AG04450 (cell line): Measurements from ENCODE around the gene FGF14. TPM values are rescaled to one million over a fixed set of nuclear protein-coding genes. Genes with fewer than 3 reads are reported as not detected.

Experiments used
- CTCF ChIA-PET: fragments of 300-600, 350-600 bp; formaldehyde crosslinking; extraction: SDS; loops from one replicate; lab custom pipeline; 2022; ENCODE audit warnings: antibody characterized with exemption, inconsistent platforms; lab: Charles Lee
- POLR2A ChIA-PET: fragments of 350-600 bp; formaldehyde crosslinking; extraction: SDS; loops from one replicate; lab custom pipeline; 2021; ENCODE audit warnings: antibody characterized with exemption, inconsistent platforms; lab: Yijun Ruan, JAX
- DNase-seq: peaks from one replicate; pipeline ENCODE4 v3.0.0-alpha.2; 2011; ENCODE audit warnings: low read depth, low spot score
- H3K27ac ChIP-seq: one replicate; pipeline ENCODE4 v1.5.1; 2012; ENCODE audit warnings: low read depth, low read length, control low read depth
- H3K27me3 ChIP-seq: one replicate; pipeline ENCODE4 v1.6.0; 2012; ENCODE audit warnings: low read length; ENCODE audit not compliant: control insufficient read depth, insufficient read depth
- H3K4me3 ChIP-seq: 2 replicates; pipeline ENCODE4 v1.5.1; 2011; ENCODE audit warnings: mild to moderate bottlenecking, low read depth, low read length, control low read depth
- H3K9me3 ChIP-seq: 2 replicates; pipeline ENCODE4 v1.5.1; 2012; ENCODE audit warnings: low read length; ENCODE audit not compliant: control insufficient read depth, insufficient read depth
- CTCF ChIP-seq: IDR thresholded peaks from 2 replicates; pipeline ENCODE4 v1.5.1; 2011; ENCODE audit warnings: low read depth, low read length, control low read depth, inconsistent platforms
- polyA plus RNA-seq: library from polyadenylated mRNA; depleted of rRNA; stranded (reverse); fragments of >200 nt; gene quantifications from 2 replicates; pipeline ENCODE4 v1.2.3, GENCODE V29; 2011

FGF14 gene
- polyA plus RNA-seq, 1 experiment, result 0.01 TPM

- no peaks in the 10 kb centered on the region for H3K27me3 ChIP-seq
- H3K27ac ChIP-seq, result no peak overlapping the region
- no peak for TF ChIP-seq CTCF
- no peaks in the 10 kb centered on the region; the same call in 1 of the 2 replicates for H3K9me3 ChIP-seq
- POLR2A ChIA-PET, result interaction anchor here (0.7 kb wide), 1 partner anchor 652 kb away, joined by 4 read pairs; no protein-coding TSS in a partner anchor
- CTCF ChIA-PET, result no interaction called here
- no peak for DNase-seq
- H3K4me3 ChIP-seq, result no peak overlapping the region
Observed at GRCh38 chr13:102276404-102276803, 125.4 kb downstream of the FGF14 start.

- Histone ChIP-seq H3K4me3 (no peak overlapping the region), H3K27me3 (no peaks in the 10 kb centered on the region), H3K9me3 (no peaks in the 10 kb centered on the region; the same call in 1 of the 2 replicates), H3K27ac (no peak overlapping the region)
- no peak for DNase-seq
- no peak for TF ChIP-seq CTCF
- POLR2A ChIA-PET, result interaction anchor here (0.7 kb wide), 1 partner anchor 651 kb away, joined by 4 read pairs; no protein-coding TSS in a partner anchor
- CTCF ChIA-PET, result no interaction called here
Observed at GRCh38 chr13:102275969-102276368, 125.9 kb downstream of the FGF14 start.

GRCh38 chr13:102273111-102273510, 128.7 kb downstream of the FGF14 start:
- ChIA-PET POLR2A (no interaction called here), CTCF (no interaction called here)

GRCh38 chr13:102267191-102267590, 134.7 kb downstream of the FGF14 start:
- no peak for DNase-seq
- CTCF ChIA-PET, result no interaction called here
- Histone ChIP-seq H3K4me3 (no peak overlapping the region), H3K9me3 (no peaks in the 10 kb centered on the region), H3K27me3 (no peaks in the 10 kb centered on the region), H3K27ac (no peak overlapping the region)
- no peak for TF ChIP-seq CTCF
- POLR2A ChIA-PET, result no interaction called here

More at GRCh38 chr13:102273111-102273510, 128.7 kb downstream of the FGF14 start:
- no peak for TF ChIP-seq CTCF
- Histone ChIP-seq H3K4me3 (no peak overlapping the region), H3K9me3 (no peaks in the 10 kb centered on the region; the same call in 1 of the 2 replicates), H3K27ac (no peak overlapping the region), H3K27me3 (no peaks in the 10 kb centered on the region)
- DNase-seq, result no peak

GRCh38 chr13:102261809-102262208, 140.0 kb downstream of the FGF14 start:
- H3K27ac ChIP-seq, result no peak overlapping the region
- no peak overlapping the region for H3K4me3 ChIP-seq
- no peaks in the 10 kb centered on the region for H3K9me3 ChIP-seq
- H3K27me3 ChIP-seq, result peaks cover 5% of the 10 kb centered on the region
- no peak for TF ChIP-seq CTCF
- ChIA-PET CTCF (no interaction called here), POLR2A (no interaction called here)
- DNase-seq, result no peak
